H9 (cell line): ENCODE data around the gene XNDC1N. TPM values are rescaled to one million over a fixed set of nuclear protein-coding genes. Genes with fewer than 3 reads are reported as not detected.
"Not testable (repeated sequence)": the region's sequence is repeated elsewhere in the genome, so short reads cannot be mapped to it uniquely, and the experiment has no call there.

Experiments
- DNase-seq: peaks from one replicate; pipeline ENCODE4 v3.0.0-alpha.2; 2017
- H2AFZ ChIP-seq: one replicate; pipeline ENCODE4 v1.6.1; 2013; ENCODE audit warnings: mild to moderate bottlenecking, low read length, control low read depth, moderate library complexity
- H2AK5ac ChIP-seq: 2 replicates; pipeline ENCODE4 v1.6.1; 2013; ENCODE audit warnings: low read length, control low read depth, mixed read lengths; ENCODE audit not compliant: insufficient read length
- H2BK120ac ChIP-seq: one replicate; pipeline ENCODE4 v1.6.1; 2013; ENCODE audit warnings: low read depth, mild to moderate bottlenecking, low read length, control low read depth, inconsistent platforms; ENCODE audit not compliant: poor library complexity, severe bottlenecking
- H2BK12ac ChIP-seq: 2 replicates; pipeline ENCODE4 v1.6.1; 2013; ENCODE audit warnings: low read length, control low read depth, mixed read lengths, low read depth; ENCODE audit not compliant: insufficient read length
- H2BK15ac ChIP-seq: 2 replicates; pipeline ENCODE4 v1.6.1; 2013; ENCODE audit warnings: low read depth, low read length, control low read depth
- H2BK20ac ChIP-seq: one replicate; pipeline ENCODE4 v1.6.1; 2013; ENCODE audit warnings: low read depth, mild to moderate bottlenecking, low read length, control low read depth, inconsistent platforms; ENCODE audit not compliant: poor library complexity, severe bottlenecking
- H2BK5ac ChIP-seq: 2 replicates; pipeline ENCODE4 v1.6.1; 2013; ENCODE audit warnings: low read length, control low read depth, mixed read lengths; ENCODE audit not compliant: insufficient read length
- H3K14ac ChIP-seq: 2 replicates; pipeline ENCODE4 v1.6.1; 2013; ENCODE audit warnings: low read length, control low read depth; ENCODE audit not compliant: insufficient read depth
- H3K18ac ChIP-seq: 2 replicates; pipeline ENCODE4 v1.6.1; 2013; ENCODE audit warnings: low read depth, mild to moderate bottlenecking, mixed read lengths, low read length, control low read depth; ENCODE audit not compliant: insufficient read length
- H3K23ac ChIP-seq: 2 replicates; pipeline ENCODE4 v1.6.1; 2013; ENCODE audit warnings: low read length, control low read depth, mixed read lengths, low read depth; ENCODE audit not compliant: insufficient read length
- H3K23me2 ChIP-seq: 2 replicates; pipeline ENCODE4 v1.6.1; 2013; ENCODE audit warnings: low read depth, mild to moderate bottlenecking, mixed read lengths, low read length, control low read depth; ENCODE audit not compliant: insufficient read length, poor library complexity, severe bottlenecking
- H3K27ac ChIP-seq: 2 replicates; pipeline ENCODE4 v1.5.1; 2013; ENCODE audit warnings: low read length, control low read depth, mixed read lengths, low read depth; ENCODE audit not compliant: insufficient read length
- H3K27me3 ChIP-seq: 2 replicates; pipeline ENCODE4 v1.6.1; 2013; ENCODE audit warnings: low read length, control low read depth, inconsistent platforms; ENCODE audit not compliant: insufficient read depth
- H3K4ac ChIP-seq: 2 replicates; pipeline ENCODE4 v1.6.1; 2013; ENCODE audit warnings: low read depth, mild to moderate bottlenecking, control low read depth, inconsistent platforms, low read length, moderate library complexity
- H3K4me1 ChIP-seq: 2 replicates; pipeline ENCODE4 v1.6.1; 2013; ENCODE audit warnings: low read length, control low read depth, inconsistent platforms; ENCODE audit not compliant: insufficient read depth
- H3K4me2 ChIP-seq: 2 replicates; pipeline ENCODE4 v1.6.1; 2013; ENCODE audit warnings: low read length, control low read depth, mixed read lengths; ENCODE audit not compliant: insufficient read length, insufficient read depth
- H3K56ac ChIP-seq: 2 replicates; pipeline ENCODE4 v1.6.1; 2013; ENCODE audit warnings: low read depth, mild to moderate bottlenecking, mixed read lengths, low read length, control low read depth; ENCODE audit not compliant: insufficient read length
- H3K79me1 ChIP-seq: 2 replicates; pipeline ENCODE4 v1.6.1; 2013; ENCODE audit warnings: low read depth, mild to moderate bottlenecking, moderate library complexity, low read length, control low read depth, inconsistent platforms; ENCODE audit not compliant: insufficient read depth, poor library complexity, severe bottlenecking
- H3K79me2 ChIP-seq: 2 replicates; pipeline ENCODE4 v1.6.1; 2013; ENCODE audit warnings: low read length, control low read depth, inconsistent platforms; ENCODE audit not compliant: insufficient read depth
- H3K9ac ChIP-seq: 2 replicates; pipeline ENCODE4 v1.6.1; 2013; ENCODE audit warnings: low read length, control low read depth, mixed read lengths; ENCODE audit not compliant: insufficient read length; ENCODE audit errors: extremely low read depth
- H3K9me3 ChIP-seq: one replicate; pipeline ENCODE4 v1.6.1; 2013; ENCODE audit warnings: low read depth, low read length, inconsistent platforms; ENCODE audit not compliant: control insufficient read depth
- H3T11ph ChIP-seq: one replicate; pipeline ENCODE4 v1.6.1; 2013; ENCODE audit warnings: mild to moderate bottlenecking, low read length, control low read depth, inconsistent platforms
- H4K20me1 ChIP-seq: one replicate; pipeline ENCODE4 v1.6.1; 2013; ENCODE audit not compliant: control insufficient read depth, insufficient read length, insufficient read depth
- H4K5ac ChIP-seq: 2 replicates; pipeline ENCODE4 v1.6.1; 2013; ENCODE audit warnings: low read depth, mild to moderate bottlenecking, mixed read lengths, low read length, control low read depth; ENCODE audit not compliant: insufficient read length
- H4K8ac ChIP-seq: replicated peaks from 2 replicates; pipeline ENCODE4 v1.6.1; 2013; ENCODE audit warnings: low read length, control low read depth, mixed read lengths, low read depth; ENCODE audit not compliant: insufficient read length
- H4K91ac ChIP-seq: 2 replicates; pipeline ENCODE4 v1.6.1; 2013; ENCODE audit warnings: low read depth, mild to moderate bottlenecking, moderate library complexity, mixed read lengths, low read length, control low read depth; ENCODE audit not compliant: insufficient read length
- H3K27ac Mint-ChIP-seq, 3 experiments: 2 replicates in 2 of 3; 3 replicates in 1 of 3; pipeline ENCODE4 v1.8.0; 2020 to 2021; ENCODE audit warnings: mixed read lengths in 3 of 3, mild to moderate bottlenecking in 1 of 3, moderate library complexity in 1 of 3
- H3K27me3 Mint-ChIP-seq: 2 replicates; pipeline ENCODE4 v1.8.0; 2021; ENCODE audit warnings: low read depth, mild to moderate bottlenecking, moderate library complexity, mixed read lengths
- H3K36me3 Mint-ChIP-seq, 3 experiments: 2 replicates in 2 of 3; 3 replicates in 1 of 3; pipeline ENCODE4 v1.8.0; 2020 to 2021; ENCODE audit warnings: low read depth in 3 of 3, mixed read lengths in 3 of 3; ENCODE audit not compliant: insufficient read depth in 1 of 3
- H3K4me1 Mint-ChIP-seq, 2 experiments: 2 replicates each; pipeline ENCODE4 v1.8.0; 2020; ENCODE audit warnings: mixed read lengths in 2 of 2
- H3K4me3 Mint-ChIP-seq, 2 experiments: 2 replicates in 1 of 2; 3 replicates in 1 of 2; pipeline ENCODE4 v1.8.0; 2020 to 2021; ENCODE audit warnings: mild to moderate bottlenecking in 2 of 2, mixed read lengths in 2 of 2, moderate library complexity in 1 of 2
- H3K9me3 Mint-ChIP-seq, 2 experiments: 2 replicates in 1 of 2; 3 replicates in 1 of 2; pipeline ENCODE4 v1.8.0; 2020; ENCODE audit warnings: mild to moderate bottlenecking in 2 of 2, mixed read lengths in 2 of 2, moderate library complexity in 1 of 2
- WGBS: extraction: QIAGEN DNeasy Blood & Tissue Kit; methylation state at CpG from one replicate; pipeline ENCODE4 v1.1.7; 2013; ENCODE audit warnings: missing lambda C conversion rate, low lambda C conversion rate, mixed read lengths; ENCODE audit not compliant: insufficient read length; ENCODE audit errors: extremely low coverage; 5-methylcytosine and 5-hydroxymethylcytosine counted together
- total RNA-seq: library from RNA; stranded (reverse); gene quantifications from 2 replicates; pipeline ENCODE4 v1.2.1, GENCODE V29; 2021
- TF ChIP-seq, protein P1 (sequence below): fragments of 200-600 bp; sonication (generic); conservative IDR thresholded peaks from 3 replicates; pipeline ENCODE4 v1.8.0; 2021; ENCODE audit warnings: antibody characterized with exemption, mild to moderate bottlenecking

Gene XNDC1N
- total RNA-seq, 1 experiment from 2014 or later, result 11.0 TPM

DNA sequence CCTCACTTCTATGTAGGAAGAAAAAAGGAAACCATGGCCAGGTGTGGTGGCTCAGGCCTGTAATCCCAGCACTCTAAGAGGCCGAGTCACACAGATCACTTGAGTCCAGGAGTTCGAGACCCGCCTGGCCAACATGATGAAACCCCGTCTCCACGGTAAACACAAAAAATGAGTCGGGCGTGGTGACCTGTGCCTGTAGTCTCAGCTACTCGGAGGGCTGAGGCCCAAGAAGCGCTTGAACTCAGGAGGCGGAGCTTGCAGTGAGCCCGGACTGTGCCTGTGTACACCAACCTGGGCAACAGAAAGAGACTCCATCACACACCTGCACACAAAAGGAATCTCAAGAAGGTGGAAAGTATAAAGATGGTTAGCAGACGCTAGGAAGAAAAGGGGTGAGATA, 32.4 kb downstream of the XNDC1N start:
- Histone ChIP-seq H3K27me3 (no peaks in the 10 kb centered on the region), H4K5ac (no peak overlapping the region), H3K56ac (no peak overlapping the region), H2AFZ (no peak overlapping the region), H3K4ac (no peak overlapping the region), H4K8ac (no peak overlapping the region), H2BK20ac (no peak overlapping the region), H3K27ac (no peak overlapping the region), H4K91ac (no peak overlapping the region), H2AK5ac (no peak overlapping the region), H2BK5ac (no peak overlapping the region), H3T11ph (no peak overlapping the region), H3K23me2 (no peaks in the 10 kb centered on the region), H3K23ac (no peak overlapping the region), H3K9ac (no peak overlapping the region), H3K14ac (no peak overlapping the region), H3K18ac (no peak overlapping the region), H2BK15ac (no peak overlapping the region), H2BK12ac (no peak overlapping the region), H2BK120ac (no peak overlapping the region), H3K4me2 (no peak overlapping the region), H3K4me1 (no peaks in the 10 kb centered on the region), H3K79me2 (no peaks in the 10 kb centered on the region), H3K79me1 (no peaks in the 10 kb centered on the region), H3K9me3 (no peaks in the 10 kb centered on the region), H4K20me1 (no peaks in the 10 kb centered on the region)
- Mint-ChIP-seq H3K27me3 (no peaks in the 10 kb centered on the region), H3K4me3 (no peak overlapping the region), H3K9me3 (no peaks in the 10 kb centered on the region), H3K36me3 (peaks cover 8 to 26% (median 13%) of the 10 kb centered on the region in 3 experiments), H3K27ac (peak overlapping the region in 1 of 3 experiments; percentile 1; a peak in 2 of 7 replicates), H3K4me1 (peaks cover 4% of the 10 kb centered on the region in 2 experiments; a peak in 3 of 4 replicates)
- WGBS, result no CpG with 5 or more reads among the region's 12 CpGs
- no peak for DNase-seq
- TF ChIP-seq, protein P1, sequence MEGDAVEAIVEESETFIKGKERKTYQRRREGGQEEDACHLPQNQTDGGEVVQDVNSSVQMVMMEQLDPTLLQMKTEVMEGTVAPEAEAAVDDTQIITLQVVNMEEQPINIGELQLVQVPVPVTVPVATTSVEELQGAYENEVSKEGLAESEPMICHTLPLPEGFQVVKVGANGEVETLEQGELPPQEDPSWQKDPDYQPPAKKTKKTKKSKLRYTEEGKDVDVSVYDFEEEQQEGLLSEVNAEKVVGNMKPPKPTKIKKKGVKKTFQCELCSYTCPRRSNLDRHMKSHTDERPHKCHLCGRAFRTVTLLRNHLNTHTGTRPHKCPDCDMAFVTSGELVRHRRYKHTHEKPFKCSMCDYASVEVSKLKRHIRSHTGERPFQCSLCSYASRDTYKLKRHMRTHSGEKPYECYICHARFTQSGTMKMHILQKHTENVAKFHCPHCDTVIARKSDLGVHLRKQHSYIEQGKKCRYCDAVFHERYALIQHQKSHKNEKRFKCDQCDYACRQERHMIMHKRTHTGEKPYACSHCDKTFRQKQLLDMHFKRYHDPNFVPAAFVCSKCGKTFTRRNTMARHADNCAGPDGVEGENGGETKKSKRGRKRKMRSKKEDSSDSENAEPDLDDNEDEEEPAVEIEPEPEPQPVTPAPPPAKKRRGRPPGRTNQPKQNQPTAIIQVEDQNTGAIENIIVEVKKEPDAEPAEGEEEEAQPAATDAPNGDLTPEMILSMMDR, result no peak

DNA sequence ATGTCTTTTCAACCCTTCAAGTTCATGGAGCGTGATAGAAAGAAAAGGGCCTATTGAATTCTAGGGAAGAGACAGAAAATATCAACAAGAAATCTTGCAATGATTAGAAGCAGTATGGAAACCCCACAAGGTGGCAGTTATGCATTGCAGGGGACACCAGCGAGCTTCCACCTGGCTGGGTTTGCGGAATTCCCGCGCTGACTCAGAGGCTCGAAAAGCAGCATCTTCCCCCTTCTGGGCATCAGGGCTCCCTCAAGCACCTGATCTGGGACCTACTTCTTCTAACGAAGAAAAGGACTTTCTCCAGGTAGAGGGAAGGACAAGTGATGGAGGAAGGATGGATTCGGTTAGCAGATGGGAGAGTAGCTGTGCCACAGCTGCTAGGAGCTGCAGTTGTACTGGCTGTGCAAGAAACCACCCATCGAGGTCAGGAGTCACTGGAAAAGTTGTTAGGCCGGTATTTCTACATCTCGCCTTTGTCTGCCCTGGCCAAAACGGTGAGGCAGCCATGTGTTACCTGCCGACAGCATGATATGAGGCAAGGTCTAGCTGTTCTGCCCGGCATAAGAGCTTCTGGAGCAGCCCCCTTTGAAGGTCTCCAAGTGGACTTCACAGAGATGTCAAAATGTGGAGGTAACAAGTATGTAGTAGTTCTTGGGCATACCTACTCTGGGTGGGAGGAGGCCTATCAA, 39.1 kb downstream of the XNDC1N start:
- H2BK5ac ChIP-seq, H3K4me1 ChIP-seq, H2BK12ac ChIP-seq, H3K56ac ChIP-seq, DNase-seq, H3K23me2 ChIP-seq, H4K20me1 ChIP-seq, H3T11ph ChIP-seq, H4K8ac ChIP-seq, H3K4me3 Mint-ChIP-seq, H3K27ac ChIP-seq, H4K91ac ChIP-seq, H2AK5ac ChIP-seq, H3K9ac ChIP-seq, H3K4ac ChIP-seq, H3K27me3 Mint-ChIP-seq, H3K36me3 Mint-ChIP-seq, H3K4me2 ChIP-seq, H2AFZ ChIP-seq, H3K23ac ChIP-seq, H3K79me2 ChIP-seq, H3K9me3 Mint-ChIP-seq, H3K9me3 ChIP-seq, H3K27me3 ChIP-seq, H3K79me1 ChIP-seq, H4K5ac ChIP-seq, H2BK20ac ChIP-seq, H3K18ac ChIP-seq, H3K14ac ChIP-seq, H2BK120ac ChIP-seq, H2BK15ac ChIP-seq: not testable (repeated sequence)
- Mint-ChIP-seq H3K27ac (peak overlapping the region in 1 of 3 experiments; percentile 70; a peak in 1 of 7 replicates), H3K4me1 (peaks cover 15 to 17% of the 10 kb centered on the region in 2 experiments)
- WGBS, result no CpG with 5 or more reads among the region's 14 CpGs
